HEK293 (cell line): ENCODE data around the gene ATXN7.

Source experiments
- CTCF ChIA-PET: fragments of 350-600 bp; formaldehyde crosslinking; extraction: SDS; loops from one replicate; lab custom pipeline; 2021; ENCODE audit warnings: antibody characterized with exemption; lab: Yijun Ruan, JAX
- POLR2A ChIA-PET: fragments of 300-600 bp; formaldehyde crosslinking; extraction: SDS; loops from one replicate; lab custom pipeline; 2020; ENCODE audit warnings: antibody characterized with exemption, inconsistent platforms; lab: Yijun Ruan, JAX
- H3K27ac ChIP-seq: fragments of 200-500 bp; sonication (Bioruptor generic); 2 replicates; pipeline ENCODE4 v1.5.1; 2014; ENCODE audit warnings: low read depth, low read length, control low read depth, inconsistent platforms; ENCODE audit errors: extremely low read depth
- H3K36me3 ChIP-seq, 2 experiments: fragments of 200-500 bp in 1 of 2; sonication (Bioruptor generic) in 1 of 2; 1 replicate in 1 of 2; 2 replicates in 1 of 2; pipeline ENCODE4 v1.5.1; 2014 to 2017; ENCODE audit warnings: inconsistent platforms in 2 of 2, low read length in 2 of 2; ENCODE audit not compliant: control insufficient read depth in 2 of 2, insufficient read depth in 1 of 2
- H3K4me1 ChIP-seq: fragments of 200-500 bp; sonication (Bioruptor generic); 2 replicates; pipeline ENCODE4 v1.5.1; 2014; ENCODE audit warnings: mild to moderate bottlenecking, low read length, inconsistent platforms; ENCODE audit not compliant: control insufficient read depth, insufficient read depth
- H3K4me3 ChIP-seq: 2 replicates; pipeline ENCODE4 v1.5.1; 2011; ENCODE audit warnings: low read depth, mild to moderate bottlenecking, control low read depth, low read length, moderate library complexity
- H3K9me3 ChIP-seq: fragments of 200-500 bp; sonication (Bioruptor generic); 2 replicates; pipeline ENCODE4 v1.5.1; 2014; ENCODE audit warnings: low read depth, low read length, inconsistent platforms; ENCODE audit not compliant: control insufficient read depth, insufficient read depth
- BCL11B ChIP-seq: fragments of 450-650 bp; formaldehyde crosslinking; IDR thresholded peaks from 2 replicates; pipeline ENCODE4 v1.5.1; 2016; ENCODE audit warnings: low read depth, missing biosample characterization, missing genetic modification characterization
- BCL6B ChIP-seq: fragments of 450-650 bp; formaldehyde crosslinking; IDR thresholded peaks from 2 replicates; pipeline ENCODE4 v1.5.1; 2017; ENCODE audit warnings: missing biosample characterization, missing genetic modification characterization
- PRDM10 ChIP-seq: fragments of 450-650 bp; formaldehyde crosslinking; IDR thresholded peaks from 2 replicates; pipeline ENCODE4 v1.5.1; 2016; ENCODE audit warnings: missing biosample characterization, missing genetic modification characterization
- PRDM4 ChIP-seq: fragments of 450-650 bp; formaldehyde crosslinking; IDR thresholded peaks from 2 replicates; pipeline ENCODE4 v1.5.1; 2017; ENCODE audit warnings: missing biosample characterization, missing genetic modification characterization
- YY2 ChIP-seq: fragments of 450-650 bp; formaldehyde crosslinking; IDR thresholded peaks from 2 replicates; pipeline ENCODE4 v1.5.1; 2016; ENCODE audit warnings: missing biosample characterization, missing genetic modification characterization
- ZFP69B ChIP-seq: fragments of 450-650 bp; formaldehyde crosslinking; IDR thresholded peaks from 2 replicates; pipeline ENCODE4 v1.5.1; 2016; ENCODE audit warnings: missing biosample characterization, missing genetic modification characterization
- ZNF148 ChIP-seq: fragments of 450-650 bp; formaldehyde crosslinking; IDR thresholded peaks from 2 replicates; pipeline ENCODE4 v1.5.0; 2017; ENCODE audit warnings: missing biosample characterization, missing genetic modification characterization, borderline replicate concordance
- ZNF175 ChIP-seq: fragments of 450-650 bp; formaldehyde crosslinking; IDR thresholded peaks from 2 replicates; pipeline ENCODE4 v1.5.1; 2016; ENCODE audit warnings: missing biosample characterization, missing genetic modification characterization
- ZNF2 ChIP-seq: fragments of 450-650 bp; formaldehyde crosslinking; IDR thresholded peaks from 2 replicates; pipeline ENCODE4 v1.5.1; 2016; ENCODE audit warnings: missing biosample characterization, missing genetic modification characterization
- ZNF324 ChIP-seq: fragments of 450-650 bp; formaldehyde crosslinking; IDR thresholded peaks from 2 replicates; pipeline ENCODE4 v1.5.1; 2016; ENCODE audit warnings: missing biosample characterization, missing genetic modification characterization
- ZNF488 ChIP-seq: fragments of 450-650 bp; formaldehyde crosslinking; IDR thresholded peaks from 2 replicates; pipeline ENCODE4 v1.5.1; 2016; ENCODE audit warnings: missing biosample characterization, missing genetic modification characterization
- ZNF501 ChIP-seq: fragments of 450-650 bp; formaldehyde crosslinking; IDR thresholded peaks from 2 replicates; pipeline ENCODE4 v1.5.1; 2016; ENCODE audit warnings: missing biosample characterization, missing genetic modification characterization
- ZNF561 ChIP-seq: fragments of 450-650 bp; IDR thresholded peaks from 2 replicates; pipeline ENCODE4 v1.5.1; 2018; ENCODE audit warnings: missing biosample characterization, missing genetic modification characterization, borderline replicate concordance
- ZNF580 ChIP-seq: fragments of 450-650 bp; formaldehyde crosslinking; IDR thresholded peaks from 2 replicates; pipeline ENCODE4 v1.5.1; 2016; ENCODE audit warnings: missing biosample characterization, missing genetic modification characterization
- ZNF623 ChIP-seq: fragments of 450-650 bp; formaldehyde crosslinking; IDR thresholded peaks from 2 replicates; pipeline ENCODE4 v1.5.1; 2016; ENCODE audit warnings: missing biosample characterization, missing genetic modification characterization
- ZNF629 ChIP-seq: fragments of 450-650 bp; formaldehyde crosslinking; IDR thresholded peaks from 2 replicates; pipeline ENCODE4 v1.5.1; 2017; ENCODE audit warnings: missing biosample characterization, missing genetic modification characterization
- ZNF660 ChIP-seq: fragments of 450-650 bp; IDR thresholded peaks from 2 replicates; pipeline ENCODE4 v1.5.1; 2018; ENCODE audit warnings: missing biosample characterization, mild to moderate bottlenecking, missing genetic modification characterization
- ZSCAN23 ChIP-seq: fragments of 450-650 bp; formaldehyde crosslinking; IDR thresholded peaks from 2 replicates; pipeline ENCODE4 v1.5.1; 2016; ENCODE audit warnings: missing biosample characterization, missing genetic modification characterization

Gene ATXN7

GRCh38 chr3:64029287-64029686 is 165.6 kb downstream of the ATXN7 start:
- POLR2A ChIA-PET, result no interaction called here
- CTCF ChIA-PET, result interaction anchor here (0.7 to 2.5 kb wide), 8 partner anchors 9 to 501 kb away, joined by 3 to 21 read pairs (median 6); no protein-coding TSS in a partner anchor

More at GRCh38 chr3:64029287-64029686, 165.6 kb downstream of the ATXN7 start:
- Histone ChIP-seq H3K4me1 (no peaks in the 10 kb centered on the region), H3K27ac (no peak overlapping the region), H3K9me3 (no peaks in the 10 kb centered on the region), H3K4me3 (no peak overlapping the region), H3K36me3 (no peaks in the 10 kb centered on the region)
- TF ChIP-seq PRDM4 (tag by site-specific recombination) (no peak), ZNF175 (no peak), ZSCAN23 (tag by site-specific recombination) (no peak), ZFP69B (no peak), ZNF629 (tag by site-specific recombination) (no peak), YY2 (tag by site-specific recombination) (no peak), BCL6B (tag by site-specific recombination) (no peak), ZNF148 (tag by site-specific recombination) (no peak), BCL11B (tag by site-specific recombination) (no peak), ZNF501 (tag by site-specific recombination) (no peak), ZNF623 (no peak), ZNF2 (tag by site-specific recombination) (no peak), PRDM10 (tag by site-specific recombination) (no peak), ZNF660 (tag by site-specific recombination) (no peak), ZNF324 (tag by site-specific recombination) (no peak), ZNF561 (no peak), ZNF580 (tag by site-specific recombination) (no peak), ZNF488 (tag by site-specific recombination) (no peak)
